HL-60/S4 treated with retinoic acid at 250 ng/mL for 4 days and 3 days (cell line): ENCODE measurements around the gene ATP1A4.
"Not testable (repeated sequence)": the region's sequence is repeated elsewhere in the genome, so short reads cannot be mapped to it uniquely, and the experiment has no call there.

Experiments used
- in situ Hi-C: fragments of 300-500 bp; cut with MboI; formaldehyde crosslinking; loops from 2 replicates; pipeline ENCODE4 v1.7.0; 2022; ENCODE audit warnings: low sequenced_read_pairs

The ATP1A4 gene

GRCh38 chr1:160151303-160151702 lies at the start of gene ATP1A4:
TSS of gene ATP1A4 (plus strand) at chr1:160151603. CDS start at chr1:160152041, 438 bp downstream.
- in situ Hi-C loops, result no loop called here

GRCh38 chr1:160101717-160102522 lies 49.5 kb upstream of the ATP1A4 start:
- in situ Hi-C loops, result no loop called here

- in situ Hi-C loops, result no loop called here
Observed at GRCh38 chr1:160103658-160104408, 47.6 kb upstream of the ATP1A4 start.

- in situ Hi-C loops, result no loop called here
Observed at GRCh38 chr1:160104486-160104885, 46.9 kb upstream of the ATP1A4 start.

DNA sequence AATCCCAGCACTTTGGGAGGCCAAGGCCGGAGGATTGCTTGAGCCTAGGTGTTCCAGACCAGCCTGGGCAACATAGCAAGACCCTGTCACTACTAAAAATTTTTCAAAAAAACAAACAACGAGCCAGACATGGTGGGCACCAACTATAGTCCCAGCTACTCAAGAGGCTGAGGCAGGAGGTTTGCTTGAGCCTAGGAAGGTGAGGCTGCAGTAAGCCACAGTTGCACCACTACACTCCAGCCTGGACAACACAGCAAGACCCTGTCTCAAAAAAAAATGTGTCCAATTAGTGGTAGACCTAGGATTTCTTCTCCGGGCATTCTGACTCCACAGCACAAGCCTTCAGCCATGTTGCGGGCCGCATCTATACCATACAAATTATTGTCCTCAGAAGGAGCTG lies 46.2 kb upstream of the ATP1A4 start:
- in situ Hi-C loops, result no loop called here

- in situ Hi-C loops, result no loop called here
Observed at GRCh38 chr1:160107512-160107911, 43.9 kb upstream of the ATP1A4 start.

- in situ Hi-C loops, result no loop called here
Observed at GRCh38 chr1:160108888-160109662, 42.3 kb upstream of the ATP1A4 start.

DNA sequence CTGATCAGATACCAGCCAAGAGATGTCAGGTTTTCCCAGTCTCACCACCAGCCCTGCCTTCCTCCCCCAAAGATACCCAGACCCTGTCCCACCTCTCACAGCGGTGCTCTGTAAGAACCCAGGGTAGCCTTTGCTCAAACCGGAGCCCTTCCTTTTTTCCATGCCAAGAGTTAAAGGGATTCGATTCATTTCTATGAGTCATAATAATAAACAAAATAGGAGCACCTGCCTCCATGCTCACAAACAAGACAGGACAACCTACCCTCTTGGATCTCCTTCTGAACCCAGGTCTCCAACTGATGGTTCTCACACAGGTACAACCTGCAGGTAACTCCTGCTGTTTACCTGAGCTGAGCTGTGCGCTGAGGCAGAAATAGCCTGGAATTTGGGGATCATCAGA lies 41.7 kb upstream of the ATP1A4 start:
- in situ Hi-C loops, result no loop called here

DNA sequence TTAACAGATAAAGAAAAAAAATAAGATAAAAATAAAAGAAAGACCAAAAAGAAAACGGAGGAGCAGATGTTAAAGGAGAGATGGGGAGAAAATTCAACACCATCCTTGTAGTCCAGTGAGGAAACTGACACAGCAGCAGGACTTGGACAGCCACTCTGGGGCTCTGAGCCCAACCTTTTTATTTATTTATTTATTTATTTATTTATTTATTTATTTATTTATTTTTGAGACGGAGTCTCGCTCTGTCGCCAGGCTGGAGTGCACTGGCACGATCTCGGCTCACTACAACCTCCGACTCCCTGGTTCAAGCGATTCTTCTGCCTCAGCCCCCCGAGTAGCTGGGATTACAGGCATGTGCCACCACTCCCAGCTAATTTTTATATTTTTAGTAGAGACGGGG lies 39.9 kb upstream of the ATP1A4 start:
- in situ Hi-C loops, result not testable (repeated sequence)

- in situ Hi-C loops, result no loop called here
Observed at GRCh38 chr1:160112357-160112756, 39.0 kb upstream of the ATP1A4 start.

GRCh38 chr1:160113407-160113806 lies 38.0 kb upstream of the ATP1A4 start:
- in situ Hi-C loops, result no loop called here

DNA sequence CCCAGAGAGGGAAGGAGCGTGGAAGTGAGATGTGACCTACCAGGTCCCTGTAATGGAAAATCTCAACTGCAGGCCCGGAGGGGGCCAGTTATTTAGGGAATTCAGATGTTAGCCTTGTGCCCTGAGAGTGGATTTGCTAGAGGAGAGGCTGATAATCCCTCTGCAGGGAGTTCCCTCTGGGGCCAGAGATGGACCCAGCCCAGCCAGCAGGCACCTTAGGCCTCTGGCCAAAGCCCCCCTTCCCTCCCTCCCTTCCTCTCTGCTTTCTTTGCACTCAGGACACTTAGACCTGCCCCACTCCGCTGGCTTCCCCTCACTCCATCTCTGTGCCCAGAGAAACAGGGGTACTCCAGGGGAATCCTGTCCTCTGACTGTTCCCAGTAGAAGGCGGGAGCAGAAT lies 37.3 kb upstream of the ATP1A4 start:
- in situ Hi-C loops, result no loop called here

GRCh38 chr1:160115545-160116282 lies 35.7 kb upstream of the ATP1A4 start, which contains the start of gene ATP1A2:
TSS of gene ATP1A2 (plus strand) at chr1:160115759. CDS start at chr1:160115862, 103 bp downstream.
- in situ Hi-C loops, result no loop called here

- in situ Hi-C loops, result no loop called here
Observed at GRCh38 chr1:160116283-160117147, 34.9 kb upstream of the ATP1A4 start.

GRCh38 chr1:160117300-160117699 lies 34.1 kb upstream of the ATP1A4 start:
- in situ Hi-C loops, result no loop called here

- in situ Hi-C loops, result no loop called here
Observed at GRCh38 chr1:160117709-160118183, 33.7 kb upstream of the ATP1A4 start.

GRCh38 chr1:160118928-160119327 lies 32.5 kb upstream of the ATP1A4 start:
- in situ Hi-C loops, result no loop called here

DNA sequence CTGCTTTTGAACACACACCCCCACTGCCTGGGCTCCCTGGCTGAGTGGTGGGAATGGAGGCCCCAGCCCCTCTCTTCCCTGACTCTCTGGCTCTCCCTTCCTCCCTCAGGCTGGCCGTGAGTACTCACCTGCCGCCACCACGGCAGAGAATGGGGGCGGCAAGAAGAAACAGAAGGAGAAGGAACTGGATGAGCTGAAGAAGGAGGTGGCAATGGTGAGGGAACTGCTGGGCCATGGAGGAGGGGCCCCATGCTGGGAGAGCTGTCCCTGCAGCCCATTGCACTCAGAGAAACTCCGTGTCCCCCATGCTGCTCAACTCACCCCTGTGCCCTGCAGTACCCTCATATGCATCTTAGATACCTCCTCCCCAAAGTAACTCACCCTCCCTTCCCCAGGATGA lies 30.6 kb upstream of the ATP1A4 start:
- in situ Hi-C loops, result no loop called here

DNA sequence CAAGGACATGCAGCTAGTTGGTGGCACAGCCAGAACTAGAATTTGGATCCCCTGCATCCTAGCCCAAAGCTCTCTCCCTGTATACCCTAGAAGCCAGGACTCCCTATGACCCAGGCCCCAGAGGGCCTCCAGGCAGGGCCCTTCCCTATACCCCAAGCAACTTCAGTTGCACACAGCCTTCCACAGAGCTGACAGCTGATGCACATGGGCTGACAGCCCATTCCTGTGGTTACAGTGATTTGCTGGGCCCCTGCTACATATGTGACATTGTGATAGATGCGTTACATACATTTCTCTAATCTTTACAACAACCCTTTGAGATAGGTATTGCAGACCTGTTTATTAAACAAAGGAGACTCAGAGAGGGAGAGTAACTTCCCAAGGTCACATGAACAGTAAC lies 30.0 kb upstream of the ATP1A4 start:
- in situ Hi-C loops, result no loop called here
